GM12801 (cell line): Measurements from ENCODE around the gene EBF3.

Experiments
- CTCF ChIP-seq: IDR thresholded peaks from one replicate; pipeline ENCODE4 v1.5.1; 2011; ENCODE audit warnings: control low read depth; ENCODE audit not compliant: insufficient read length; ENCODE audit errors: extremely low read depth

The EBF3 gene

DNA sequence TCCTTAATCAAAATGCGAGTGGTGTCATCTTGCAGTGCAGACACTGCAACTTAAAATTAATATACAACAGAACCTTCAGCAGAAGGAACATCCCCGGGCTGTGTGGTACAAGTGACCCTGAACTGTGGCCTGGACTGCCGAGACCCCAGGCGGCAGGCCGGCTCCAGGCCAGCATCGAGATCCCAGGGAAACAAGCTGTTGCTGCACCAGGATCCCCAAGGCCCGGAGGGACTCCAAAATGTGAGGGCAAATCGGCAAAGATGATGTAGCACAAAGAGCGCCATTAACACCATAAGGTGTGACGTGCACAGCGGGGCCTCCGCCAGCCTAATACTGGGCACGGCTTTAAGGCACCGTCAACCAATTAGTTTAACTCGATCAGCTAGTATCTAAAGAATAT lies 73.9 kb downstream of the EBF3 start:
- TF ChIP-seq CTCF: no peak

GRCh38 chr10:129888784-129889616 lies 75.1 kb downstream of the EBF3 start:
- no peak for TF ChIP-seq CTCF

DNA sequence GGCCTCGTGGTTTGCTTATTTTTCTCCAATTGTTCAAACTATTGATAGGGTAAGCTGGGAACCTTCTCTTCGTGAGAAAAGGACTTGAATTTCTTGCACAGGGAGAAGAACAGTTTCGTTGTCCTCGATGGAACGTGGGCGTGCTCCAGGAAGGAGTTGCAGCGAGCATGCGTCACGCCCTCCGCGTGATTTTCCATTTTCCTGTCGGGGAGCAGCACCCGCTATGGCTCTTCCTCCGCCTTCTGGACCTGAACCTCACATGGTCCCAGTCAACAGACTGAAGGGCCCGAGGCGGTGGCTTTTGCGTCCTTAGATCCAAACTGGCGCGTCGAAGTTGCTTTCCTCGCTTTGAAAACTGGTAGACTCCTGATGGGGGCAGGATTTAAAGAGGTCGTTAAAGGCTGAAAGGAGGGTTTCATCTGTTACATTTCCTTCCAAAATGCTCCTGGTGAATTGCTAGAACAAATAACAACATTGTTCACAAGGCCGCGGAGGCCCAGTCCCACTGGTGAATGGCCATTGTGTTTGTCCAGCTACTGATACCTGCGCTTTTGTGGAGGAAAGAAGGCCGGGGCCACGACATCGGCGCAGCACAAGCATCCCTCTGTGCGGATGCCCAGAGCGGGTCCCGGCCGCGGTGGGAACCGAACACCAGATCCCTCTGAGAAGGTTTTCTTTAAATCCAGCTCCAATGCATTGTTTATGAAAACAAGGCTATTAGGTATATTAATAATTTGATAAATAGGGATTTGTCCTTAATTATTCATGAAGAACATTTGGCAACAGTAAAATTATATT lies 75.9 kb downstream of the EBF3 start:
- no peak for TF ChIP-seq CTCF

DNA sequence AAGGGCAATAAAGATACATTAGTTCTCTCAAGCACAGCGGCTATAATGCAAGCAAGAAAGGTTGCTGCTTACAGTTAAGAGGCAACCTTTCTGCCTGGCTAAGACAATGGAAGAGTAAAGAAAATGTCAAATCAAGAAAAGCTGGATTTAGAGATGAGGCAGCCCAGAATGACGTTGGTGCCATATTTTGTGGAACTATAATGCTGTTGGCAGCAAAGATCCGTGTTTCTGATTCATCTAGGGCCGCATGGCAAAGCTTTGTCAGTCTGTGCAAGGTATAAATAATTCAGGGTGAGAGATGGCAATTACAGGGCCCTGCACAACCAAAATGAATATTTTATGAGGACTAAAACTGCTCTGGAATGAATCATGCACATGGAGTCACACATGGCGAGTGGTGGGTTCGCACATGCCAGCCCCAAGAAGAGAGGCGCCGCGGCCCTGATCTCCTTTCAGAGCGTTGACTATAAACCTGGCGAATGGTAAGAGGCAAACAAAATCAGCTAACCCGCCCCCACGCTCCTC lies 76.6 kb downstream of the EBF3 start:
- no peak for TF ChIP-seq CTCF

- TF ChIP-seq CTCF: no peak
Observed at GRCh38 chr10:129886263-129886662, 77.8 kb downstream of the EBF3 start.

GRCh38 chr10:129885526-129885925 lies 78.5 kb downstream of the EBF3 start:
- no peak for TF ChIP-seq CTCF

- TF ChIP-seq CTCF: no peak
Observed at GRCh38 chr10:129884398-129885078, 79.5 kb downstream of the EBF3 start.
